ENCODE measurements around the gene TEN1. TPM values are rescaled to one million over a fixed set of nuclear protein-coding genes. Genes with fewer than 3 reads are reported as not detected.

The TEN1 gene
- total RNA-seq, 1 experiment from 2014 or later = 19.3 TPM

GRCh38 chr17:76013377-76013932 lies 34.4 kb downstream of the TEN1 start:
- WGBS (ENCODE audit: extremely low coverage, insufficient read length, low lambda C conversion rate) = no CpG with 5 or more reads among the region's 15 CpGs

More at GRCh38 chr17:76013377-76013932, 34.4 kb downstream of the TEN1 start:
- Histone ChIP-seq H2AFZ (ENCODE audit: low read length) (no peak overlapping the region), H3K4ac (ENCODE audit: low read depth, low read length) (no peak overlapping the region), H2BK15ac (ENCODE audit: low read depth, low read length) (no peak overlapping the region), H4K8ac (replicated peaks; ENCODE audit: insufficient read length, low read depth, low read length) (no peak overlapping the region), H3K27ac (ENCODE audit: insufficient read length, low read depth, low read length) (no peak overlapping the region), H3K79me2 (ENCODE audit: insufficient read depth, low read length) (no peaks in the 10 kb centered on the region), H3K4me1 (ENCODE audit: insufficient read depth, low read length) (no peaks in the 10 kb centered on the region), H3K4me2 (ENCODE audit: insufficient read depth, insufficient read length, low read length) (no peak overlapping the region), H4K20me1 (ENCODE audit: control insufficient read depth, insufficient read depth, insufficient read length) (no peaks in the 10 kb centered on the region), H3K9ac (ENCODE audit: extremely low read depth, insufficient read length, low read length) (no peak overlapping the region), H3K79me1 (ENCODE audit: insufficient read depth, low read depth, low read length, poor library complexity, severe bottlenecking) (no peaks in the 10 kb centered on the region), H2BK12ac (ENCODE audit: insufficient read length, low read depth, low read length) (no peak overlapping the region), H4K5ac (ENCODE audit: insufficient read length, low read depth, low read length) (no peak overlapping the region), H3K9me3 (ENCODE audit: control insufficient read depth, low read depth, low read length) (no peaks in the 10 kb centered on the region), H3K27me3 (ENCODE audit: insufficient read depth, low read length) (no peaks in the 10 kb centered on the region), H3K23ac (ENCODE audit: insufficient read length, low read depth, low read length) (no peak overlapping the region), H3K56ac (ENCODE audit: insufficient read length, low read depth, low read length) (no peak overlapping the region), H2BK20ac (ENCODE audit: low read depth, low read length, poor library complexity, severe bottlenecking) (no peak overlapping the region), H3T11ph (ENCODE audit: low read length) (no peak overlapping the region), H4K91ac (ENCODE audit: insufficient read length, low read depth, low read length) (no peak overlapping the region), H3K23me2 (ENCODE audit: insufficient read length, low read depth, low read length, poor library complexity, severe bottlenecking) (no peaks in the 10 kb centered on the region), H2BK120ac (ENCODE audit: low read depth, low read length, poor library complexity, severe bottlenecking) (no peak overlapping the region), H2AK5ac (ENCODE audit: insufficient read length, low read length) (no peak overlapping the region), H3K14ac (ENCODE audit: insufficient read depth, low read length) (no peak overlapping the region), H2BK5ac (ENCODE audit: insufficient read length, low read length) (no peak overlapping the region), H3K18ac (ENCODE audit: insufficient read length, low read depth, low read length) (no peak overlapping the region)
- Mint-ChIP-seq H3K27ac (no peak overlapping the region; a peak in 1 of 7 replicates), H3K4me3 (no peak overlapping the region), H3K36me3 (ENCODE audit: insufficient read depth in 1 of 3, low read depth in 3 of 3) (peaks cover 0 to 2% (median 0%) of the 10 kb centered on the region in 3 experiments; a peak in 1 of 7 replicates), H3K9me3 (peaks cover 0 to 2% of the 10 kb centered on the region in 2 experiments; a peak in 2 of 5 replicates), H3K27me3 (ENCODE audit: low read depth) (peaks cover 8% of the 10 kb centered on the region), H3K4me1 (peaks cover 3 to 9% of the 10 kb centered on the region in 2 experiments)
- TF ChIP-seq CTCF (conservative IDR thresholded peaks at IDR 0.05) = no peak
- DNase-seq = no peak

Measured in H9 (cell line).